Endothelial cell of umbilical vein (primary cell): ENCODE results near the gene SCYL2. TPM values are rescaled to one million over a fixed set of nuclear protein-coding genes. Genes with fewer than 3 reads are reported as not detected.

Experiments
- BruUV-seq: library from RNA; stranded (reverse); fragments of 400-500 nt; replicated peaks from 2 replicates; lab custom pipeline; 2021; lab: Mats Ljungman, UMichigan
- CTCF ChIA-PET: fragments of 300-600, 350-600 bp; sonication (Branson Sonifier 250); formaldehyde crosslinking; loops from one replicate; lab custom pipeline; 2021; ENCODE audit warnings: antibody characterized with exemption, inconsistent platforms; lab: Charles Lee
- POLR2A ChIA-PET: fragments of 300-600, 350-600 bp; sonication (Branson Sonifier 250); formaldehyde crosslinking; loops from one replicate; lab custom pipeline; 2021; ENCODE audit warnings: antibody characterized with exemption, inconsistent platforms; lab: Charles Lee
- DNase-seq: peaks from one replicate; pipeline ENCODE4 v3.0.0-alpha.2; 2011; ENCODE audit warnings: low read depth, low spot score
- FAIRE-seq: peaks from 2 replicates; lab custom pipeline; 2011; peaks lifted over from hg19 to GRCh38; lab: Jason Lieb, UNC
- H2AFZ ChIP-seq: 2 replicates; pipeline ENCODE4 v1.6.0; 2012; ENCODE audit warnings: low read depth, low read length, control low read depth, inconsistent platforms
- H3K27ac ChIP-seq: 2 replicates; pipeline ENCODE4 v1.5.1; 2011; ENCODE audit warnings: low read depth, mild to moderate bottlenecking, control low read depth, low read length, moderate library complexity; ENCODE audit not compliant: insufficient read depth
- H3K27me3 ChIP-seq, 2 experiments: 2 replicates each; pipeline versions ENCODE4 v1.6.0 to v1.6.1; 2011; ENCODE audit warnings: low read length in 2 of 2, mixed read lengths in 1 of 2; ENCODE audit not compliant: control insufficient read depth in 2 of 2, insufficient read depth in 2 of 2
- H3K36me3 ChIP-seq, 2 experiments: 2 replicates in 1 of 2; 3 replicates in 1 of 2; pipeline ENCODE4 v1.5.1; 2011; ENCODE audit warnings: low read length in 2 of 2, mild to moderate bottlenecking in 1 of 2, moderate library complexity in 1 of 2; ENCODE audit not compliant: control insufficient read depth in 2 of 2, insufficient read depth in 2 of 2; ENCODE audit errors: extremely low read depth in 1 of 2
- H3K4me1 ChIP-seq: 3 replicates; pipeline ENCODE4 v1.5.1; 2011; ENCODE audit warnings: mild to moderate bottlenecking, low read length; ENCODE audit not compliant: control insufficient read depth, insufficient read depth; ENCODE audit errors: extremely low read depth
- H3K4me2 ChIP-seq: 2 replicates; pipeline ENCODE4 v1.6.1; 2011; ENCODE audit warnings: low read length, control low read depth, mixed read lengths; ENCODE audit not compliant: insufficient read depth
- H3K4me3 ChIP-seq, 3 experiments: fragments of 200-600 bp in 1 of 3; sonication (generic), shearing (Covaris generic) in 1 of 3; replicated peaks in 1 of 3; 2 replicates each; pipeline ENCODE4 v1.5.1; 2011 to 2016; ENCODE audit warnings: control low read depth in 3 of 3, low read length in 3 of 3, mild to moderate bottlenecking in 2 of 3, inconsistent platforms in 1 of 3, low read depth in 1 of 3, moderate library complexity in 1 of 3; ENCODE audit not compliant: insufficient read depth in 1 of 3
- H3K79me2 ChIP-seq: 2 replicates; pipeline ENCODE4 v1.6.0; 2012; ENCODE audit warnings: low read length, inconsistent platforms; ENCODE audit not compliant: control insufficient read depth, insufficient read depth
- H3K9ac ChIP-seq: replicated peaks from 2 replicates; pipeline ENCODE3; 2011; ENCODE audit warnings: low read length, control low read depth; ENCODE audit not compliant: insufficient read depth; ENCODE audit errors: extremely low read depth
- H3K9me1 ChIP-seq: replicated peaks from 3 replicates; pipeline ENCODE4 v1.6.0; 2011; ENCODE audit warnings: mild to moderate bottlenecking, low read length; ENCODE audit not compliant: control insufficient read depth, insufficient read depth; ENCODE audit errors: extremely low read depth
- H3K9me3 ChIP-seq: replicated peaks from 2 replicates; pipeline ENCODE4 v1.5.1; 2012; ENCODE audit warnings: low read length, inconsistent platforms; ENCODE audit not compliant: control insufficient read depth, insufficient read depth
- H4K20me1 ChIP-seq: replicated peaks from 2 replicates; pipeline ENCODE3; 2011; ENCODE audit warnings: mild to moderate bottlenecking, low read length; ENCODE audit not compliant: control insufficient read depth, insufficient read depth; ENCODE audit errors: extremely low read depth
- EZH2 ChIP-seq: IDR thresholded peaks from 2 replicates; pipeline ENCODE4 v1.6.1; 2012; ENCODE audit warnings: borderline replicate concordance, low read depth, mild to moderate bottlenecking, moderate library complexity, low read length, inconsistent platforms; ENCODE audit not compliant: severe bottlenecking
- FOS ChIP-seq: IDR thresholded peaks from 2 replicates; pipeline ENCODE4 v1.6.1; 2011; ENCODE audit warnings: mild to moderate bottlenecking, low read length, moderate library complexity, borderline replicate concordance; ENCODE audit not compliant: insufficient read depth
- GATA2 ChIP-seq: IDR thresholded peaks from 2 replicates; pipeline ENCODE4 v1.7.0; 2011; ENCODE audit warnings: low read depth, mild to moderate bottlenecking, moderate library complexity, mixed read lengths, low read length; ENCODE audit not compliant: insufficient read length, insufficient read depth
- JUN ChIP-seq: IDR thresholded peaks from 2 replicates; pipeline ENCODE4 v1.6.1; 2011; ENCODE audit warnings: borderline replicate concordance, low read depth; ENCODE audit not compliant: insufficient read length, insufficient read depth
- MYC ChIP-seq: IDR thresholded peaks from one replicate; pipeline ENCODE4 v1.6.1; 2011; ENCODE audit warnings: mild to moderate bottlenecking, low read depth, low read length
- POLR2A ChIP-seq: IDR thresholded peaks from 2 replicates; pipeline ENCODE4 v1.6.1; 2012; ENCODE audit warnings: low read depth, mild to moderate bottlenecking, control low read depth, low read length
- POLR2AphosphoS5 ChIP-seq: IDR thresholded peaks from 2 replicates; pipeline ENCODE4 v1.6.1; 2012; ENCODE audit warnings: low read depth, mild to moderate bottlenecking, control low read depth, low read length, moderate library complexity; ENCODE audit not compliant: insufficient read depth
- dilution Hi-C: fragments of 300-500 bp; cut with MboI; formaldehyde crosslinking; loops from one replicate; pipeline ENCODE4 v1.15.0; 2019; ENCODE audit warnings: low sequenced_read_pairs; ENCODE audit not compliant: extremely low pct_ligation_motif_present
- intact Hi-C: fragments of 100-400 bp; cut with micrococcal nuclease; formaldehyde crosslinking; loops from one replicate; pipeline ENCODE4 v1.10.0; 2022
- polyA plus RNA-seq, 4 experiments: library from polyadenylated mRNA; depleted of rRNA in 3 of 4; stranded (reverse) in 3 of 4; unstranded in 1 of 4; fragments of >200 nt; gene quantifications; 2 replicates each; pipeline versions ENCODE4 v1.2.1 to v1.2.3, GENCODE V29; 2011 to 2012; ENCODE audit warnings: missing spikeins in 1 of 4
- total RNA-seq: library from RNA; stranded (reverse); gene quantifications from 2 replicates; pipeline ENCODE4 v1.2.3, GENCODE V29; 2021
- TF ChIP-seq, protein P1 (sequence below): IDR thresholded peaks from 2 replicates; pipeline ENCODE4 v1.6.1; 2011; ENCODE audit not compliant: insufficient read depth, insufficient read length
- TF ChIP-seq, protein P2 (sequence below), 2 donors: IDR thresholded peaks; 1 replicate in 1 of 2; 2 replicates in 1 of 2; pipeline ENCODE4 v1.5.1; 2011; ENCODE audit warnings: low read length in 2 of 2, mild to moderate bottlenecking in 2 of 2, moderate library complexity in 2 of 2, control low read depth in 1 of 2, inconsistent platforms in 1 of 2, low read depth in 1 of 2; ENCODE audit not compliant: insufficient read depth in 1 of 2; ENCODE audit errors: extremely low read depth in 1 of 2

SCYL2 gene
- total and polyA plus RNA-seq, 2 donors (not counting 3 experiments of a cell fraction or from before 2014, with no cell fraction given): 12.5 to 41.4 TPM

DNA sequence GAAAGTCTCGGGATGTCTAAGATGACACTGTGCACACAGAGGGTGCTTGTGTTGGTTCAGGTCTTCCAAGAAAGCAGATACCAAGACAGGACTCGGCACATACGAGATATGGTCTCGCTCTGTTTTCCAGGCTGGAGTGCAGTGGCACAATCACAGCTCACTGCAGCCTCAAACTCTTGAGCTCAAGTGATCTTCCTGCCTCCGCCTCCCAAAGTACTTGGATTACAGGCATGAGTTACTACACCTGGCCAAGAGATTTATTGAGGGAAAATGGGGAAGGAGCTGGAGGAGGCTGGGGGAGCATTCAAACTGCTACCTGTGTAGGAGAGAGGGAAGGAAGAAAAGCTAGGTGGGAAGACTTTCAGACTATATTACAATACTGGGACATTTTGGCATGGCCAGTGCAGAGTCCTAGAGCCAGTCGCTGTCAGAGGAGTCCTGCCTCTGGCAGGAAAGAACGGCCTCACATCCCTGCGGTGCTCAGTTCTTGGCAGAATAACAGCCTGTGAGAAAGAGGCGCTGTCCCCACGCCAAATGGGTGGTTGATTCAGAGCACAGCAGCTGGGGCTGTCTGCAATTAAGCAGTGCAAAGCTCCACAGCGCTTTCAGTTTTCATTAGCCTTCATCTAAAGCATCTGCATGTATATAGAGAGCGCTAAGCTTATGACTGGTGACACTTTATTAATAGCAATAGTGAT is 108.2 kb downstream of the SCYL2 start:
- Histone ChIP-seq H3K9me1 (no peaks in the 10 kb centered on the region), H3K4me1 (no peaks in the 10 kb centered on the region), H4K20me1 (no peaks in the 10 kb centered on the region), H3K9ac (no peak overlapping the region), H3K9me3 (no peaks in the 10 kb centered on the region), H2AFZ (no peak overlapping the region), H3K4me3 (no peak overlapping the region), H3K4me2 (no peak overlapping the region), H3K27me3 (no peaks in the 10 kb centered on the region), H3K79me2 (no peaks in the 10 kb centered on the region), H3K36me3 (no peaks in the 10 kb centered on the region), H3K27ac (no peak overlapping the region)
- TF ChIP-seq, protein P1, sequence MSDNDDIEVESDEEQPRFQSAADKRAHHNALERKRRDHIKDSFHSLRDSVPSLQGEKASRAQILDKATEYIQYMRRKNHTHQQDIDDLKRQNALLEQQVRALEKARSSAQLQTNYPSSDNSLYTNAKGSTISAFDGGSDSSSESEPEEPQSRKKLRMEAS: no peak
- TF ChIP-seq POLR2AphosphoS5 (no peak), EZH2 (no peak), FOS (no peak), MYC (no peak), JUN (no peak), POLR2A (no peak), GATA2 (no peak)
- TF ChIP-seq, protein P2, sequence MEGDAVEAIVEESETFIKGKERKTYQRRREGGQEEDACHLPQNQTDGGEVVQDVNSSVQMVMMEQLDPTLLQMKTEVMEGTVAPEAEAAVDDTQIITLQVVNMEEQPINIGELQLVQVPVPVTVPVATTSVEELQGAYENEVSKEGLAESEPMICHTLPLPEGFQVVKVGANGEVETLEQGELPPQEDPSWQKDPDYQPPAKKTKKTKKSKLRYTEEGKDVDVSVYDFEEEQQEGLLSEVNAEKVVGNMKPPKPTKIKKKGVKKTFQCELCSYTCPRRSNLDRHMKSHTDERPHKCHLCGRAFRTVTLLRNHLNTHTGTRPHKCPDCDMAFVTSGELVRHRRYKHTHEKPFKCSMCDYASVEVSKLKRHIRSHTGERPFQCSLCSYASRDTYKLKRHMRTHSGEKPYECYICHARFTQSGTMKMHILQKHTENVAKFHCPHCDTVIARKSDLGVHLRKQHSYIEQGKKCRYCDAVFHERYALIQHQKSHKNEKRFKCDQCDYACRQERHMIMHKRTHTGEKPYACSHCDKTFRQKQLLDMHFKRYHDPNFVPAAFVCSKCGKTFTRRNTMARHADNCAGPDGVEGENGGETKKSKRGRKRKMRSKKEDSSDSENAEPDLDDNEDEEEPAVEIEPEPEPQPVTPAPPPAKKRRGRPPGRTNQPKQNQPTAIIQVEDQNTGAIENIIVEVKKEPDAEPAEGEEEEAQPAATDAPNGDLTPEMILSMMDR (IDR thresholded peaks at IDR 0.05; ENCODE audit: extremely low read depth in 1 of 2, insufficient read depth in 1 of 2, low read depth in 1 of 2, low read length in 2 of 2): no peak
- dilution Hi-C loops: no loop called here
- POLR2A ChIA-PET: no interaction called here
- no peak for DNase-seq
- CTCF ChIA-PET: interaction anchor here (1.0 to 1.4 kb wide), 3 partner anchors 27 to 30 kb away, joined by 3 to 5 read pairs (median 4); no protein-coding TSS in a partner anchor
- intact Hi-C loops: no loop called here
- no peak for FAIRE-seq
- no TSS peak for BruUV-seq
